Measurements from ENCODE around the gene ARHGAP24. TPM values are rescaled to one million over a fixed set of nuclear protein-coding genes. Genes with fewer than 3 reads are reported as not detected.

The ARHGAP24 gene
- total RNA-seq, 4 donors from 2014 or later: 12.1 to 60.8 (median 18.9) TPM

- H3K4me3 ChIP-seq: no peak overlapping the region
- no peaks in the 10 kb centered on the region for H3K27me3 ChIP-seq
- no peaks in the 10 kb centered on the region for H3K4me1 ChIP-seq
- no peaks in the 10 kb centered on the region for H3K36me3 ChIP-seq
- H3K27ac ChIP-seq: no peak overlapping the region
- no peak for DNase-seq
- H3K9me3 ChIP-seq: no peaks in the 10 kb centered on the region
- TF ChIP-seq CTCF (IDR thresholded peaks at IDR 0.05) (no peak), POLR2A (IDR thresholded peaks at IDR 0.05) (no peak)
- intact Hi-C loops (cut with DNase I; ENCODE audit: low total_unique reads): no loop called here
Measured at GRCh38 chr4:85682391-85682790, 207.4 kb downstream of the ARHGAP24 start.

- Histone ChIP-seq H3K4me3 (no peak overlapping the region), H3K9me3 (no peaks in the 10 kb centered on the region), H3K27ac (no peak overlapping the region), H3K36me3 (no peaks in the 10 kb centered on the region), H3K4me1 (no peaks in the 10 kb centered on the region), H3K27me3 (no peaks in the 10 kb centered on the region)
- intact Hi-C loops (cut with DNase I; ENCODE audit: low total_unique reads): no loop called here
- TF ChIP-seq POLR2A (IDR thresholded peaks at IDR 0.05): no peak
- no peak for TF ChIP-seq CTCF (IDR thresholded peaks at IDR 0.05)
- no peak for DNase-seq
Measured at GRCh38 chr4:85684676-85685075, 209.7 kb downstream of the ARHGAP24 start.

- Histone ChIP-seq H3K4me1 (no peaks in the 10 kb centered on the region), H3K36me3 (no peaks in the 10 kb centered on the region), H3K27ac (no peak overlapping the region), H3K9me3 (no peaks in the 10 kb centered on the region), H3K27me3 (no peaks in the 10 kb centered on the region), H3K4me3 (no peak overlapping the region)
- no peak for DNase-seq
- intact Hi-C loops (cut with DNase I; ENCODE audit: low total_unique reads): no loop called here
- no peak for TF ChIP-seq CTCF (IDR thresholded peaks at IDR 0.05)
- no peak for TF ChIP-seq POLR2A (IDR thresholded peaks at IDR 0.05)
Measured at GRCh38 chr4:85686398-85686797, 211.4 kb downstream of the ARHGAP24 start.

- no peaks in the 10 kb centered on the region for H3K4me1 ChIP-seq
- no peaks in the 10 kb centered on the region for H3K27me3 ChIP-seq
- intact Hi-C loops (cut with DNase I; ENCODE audit: low total_unique reads): no loop called here
- TF ChIP-seq POLR2A (IDR thresholded peaks at IDR 0.05) (no peak), CTCF (IDR thresholded peaks at IDR 0.05) (no peak)
- H3K9me3 ChIP-seq: no peaks in the 10 kb centered on the region
- no peak overlapping the region for H3K27ac ChIP-seq
- DNase-seq: no peak
- no peaks in the 10 kb centered on the region for H3K36me3 ChIP-seq
- no peak overlapping the region for H3K4me3 ChIP-seq
Measured at GRCh38 chr4:85688055-85688740, 213.2 kb downstream of the ARHGAP24 start.

GRCh38 chr4:85696661-85697060 is 221.7 kb downstream of the ARHGAP24 start:
- H3K4me1 ChIP-seq: no peaks in the 10 kb centered on the region
- no peak for DNase-seq
- H3K27me3 ChIP-seq: no peaks in the 10 kb centered on the region
- H3K4me3 ChIP-seq: no peak overlapping the region
- no peaks in the 10 kb centered on the region for H3K9me3 ChIP-seq
- intact Hi-C loops (cut with DNase I; ENCODE audit: low total_unique reads): no loop called here
- H3K27ac ChIP-seq: no peak overlapping the region
- TF ChIP-seq CTCF (IDR thresholded peaks at IDR 0.05): no peak
- no peak for TF ChIP-seq POLR2A (IDR thresholded peaks at IDR 0.05)
- no peaks in the 10 kb centered on the region for H3K36me3 ChIP-seq
